Measurements from ENCODE around the gene SH3RF3. TPM values are rescaled to one million over a fixed set of nuclear protein-coding genes. Genes with fewer than 3 reads are reported as not detected.

Gene SH3RF3
- total and polyA plus RNA-seq, 10 of the 15 experiments (the other 5 are each of a cell fraction or from before 2014, with no cell fraction given): 0.08 to 8.8 (median 2.3) TPM

GRCh38 chr2:109478906-109479493 is 350.0 kb downstream of the SH3RF3 start:
- TF ChIP-seq MTA3 (IDR thresholded peaks at IDR 0.05; ENCODE audit: borderline replicate concordance, low read length) (no peak), YBX1 (IDR thresholded peaks at IDR 0.05) (no peak), SIX5 (IDR thresholded peaks at IDR 0.05; ENCODE audit: low read depth, low read length, severe bottlenecking) (no peak), SKIL (IDR thresholded peaks at IDR 0.05; ENCODE audit: low read depth, poor library complexity, severe bottlenecking) (no peak)
- Histone ChIP-seq H3K79me2 (ENCODE audit: control insufficient read depth, insufficient read depth, low read length) (no peaks in the 10 kb centered on the region), H3K9ac (ENCODE audit: control insufficient read depth, insufficient read depth, low read length) (no peak overlapping the region), H2AFZ (ENCODE audit: control insufficient read depth, low read depth, low read length) (no peak overlapping the region), H3K9me3 (replicated peaks; ENCODE audit: control insufficient read depth, insufficient read depth, low read length) (no peaks in the 10 kb centered on the region), H3K27me3 (replicated peaks in 1 of 2; ENCODE audit: control insufficient read depth in 2 of 2, insufficient read depth in 2 of 2, low read length in 1 of 2) (0 out of 4 replicates have a peak, but pooled peaks cover 0 to 3% of the 10 kb centered on the region in 2 experiments), H3K4me3 (no peak overlapping the region), H4K20me1 (ENCODE audit: control insufficient read depth, insufficient read depth) (no peaks in the 10 kb centered on the region), H3K36me3 (ENCODE audit: control insufficient read depth in 2 of 2, insufficient read depth in 2 of 2, low read length in 1 of 2) (no peaks in the 10 kb centered on the region), H3K27ac (ENCODE audit: control insufficient read depth, insufficient read depth) (no peak overlapping the region), H3K4me2 (ENCODE audit: control insufficient read depth, insufficient read depth) (no peak overlapping the region), H3K4me1 (ENCODE audit: control insufficient read depth, insufficient read depth, low read length) (peaks cover 6% of the 10 kb centered on the region; the same call in 1 of the 2 replicates)
- FAIRE-seq: no peak
- in situ Hi-C loops (cut with MboI) (no loop called here), intact Hi-C loops (cut with micrococcal nuclease; ENCODE audit: unreplicated experiment) (no loop called here)
- CTCF ChIA-PET: interaction anchor here (0.7 kb wide), 1 partner anchor 27 kb away, joined by 3 read pairs; no protein-coding TSS in a partner anchor
- no TSS peak for BruUV-seq (replicated peaks)
- POLR2A ChIA-PET: no interaction called here
- SMC1A ChIA-PET (ENCODE audit: uncharacterized antibody, unreplicated experiment): interaction anchor here (0.7 kb wide), 1 partner anchor 158 kb away, joined by 3 read pairs; no protein-coding TSS in a partner anchor
- no peak for DNase-seq (ENCODE audit: low read depth, low spot score)
- RAD21 ChIA-PET (ENCODE audit: unreplicated experiment): no interaction called here
- ATAC-seq: no peak
- 57% methylated on average over 11 of the region's 12 CpGs for WGBS (ENCODE audit: insufficient coverage, insufficient replicate concordance, low lambda C conversion rate, missing lambda C conversion rate)

- H3K9me3 ChIP-seq (replicated peaks; ENCODE audit: control insufficient read depth, insufficient read depth, low read length): no peaks in the 10 kb centered on the region
- ChIA-PET RAD21 (ENCODE audit: unreplicated experiment) (no interaction called here), CTCF (no interaction called here), SMC1A (ENCODE audit: uncharacterized antibody, unreplicated experiment) (interaction anchor here (0.7 kb wide), 1 partner anchor 158 kb away, joined by 3 read pairs; no protein-coding TSS in a partner anchor), POLR2A (no interaction called here)
- 0 out of 4 replicates have a peak, but pooled peaks cover 0 to 3% of the 10 kb centered on the region in 2 experiments for H3K27me3 ChIP-seq (replicated peaks in 1 of 2; ENCODE audit: control insufficient read depth in 2 of 2, insufficient read depth in 2 of 2, low read length in 1 of 2)
- ATAC-seq (peak; percentile 56), FAIRE-seq (no peak), DNase-seq (ENCODE audit: low read depth, low spot score) (no peak)
- H3K27ac ChIP-seq (ENCODE audit: control insufficient read depth, insufficient read depth): no peak overlapping the region
- no peak overlapping the region for H3K4me3 ChIP-seq
- peaks cover 6% of the 10 kb centered on the region; the same call in 1 of the 2 replicates for H3K4me1 ChIP-seq (ENCODE audit: control insufficient read depth, insufficient read depth, low read length)
- intact Hi-C loops (cut with micrococcal nuclease; ENCODE audit: unreplicated experiment): no loop called here
- H3K36me3 ChIP-seq (ENCODE audit: control insufficient read depth in 2 of 2, insufficient read depth in 2 of 2, low read length in 1 of 2): no peaks in the 10 kb centered on the region
- no TSS peak for BruUV-seq (replicated peaks)
- in situ Hi-C loops (cut with MboI): no loop called here
- H3K9ac ChIP-seq (ENCODE audit: control insufficient read depth, insufficient read depth, low read length): no peak overlapping the region
- no peak overlapping the region for H2AFZ ChIP-seq (ENCODE audit: control insufficient read depth, low read depth, low read length)
- no peaks in the 10 kb centered on the region for H3K79me2 ChIP-seq (ENCODE audit: control insufficient read depth, insufficient read depth, low read length)
- H4K20me1 ChIP-seq (ENCODE audit: control insufficient read depth, insufficient read depth): no peaks in the 10 kb centered on the region
- no peak overlapping the region for H3K4me2 ChIP-seq (ENCODE audit: control insufficient read depth, insufficient read depth)
- WGBS (ENCODE audit: insufficient coverage, insufficient replicate concordance, low lambda C conversion rate, missing lambda C conversion rate): 60% methylated on average over 7 of the region's 7 CpGs
- TF ChIP-seq TCF7 (IDR thresholded peaks at IDR 0.05; ENCODE audit: borderline replicate concordance) (no peak), EP300 (IDR thresholded peaks at IDR 0.05; ENCODE audit: borderline replicate concordance in 1 of 2, control insufficient read depth in 1 of 2, low read depth in 2 of 2, low read length in 2 of 2) (peak in 1 of 2 experiments; percentile 53; a peak in 1 of 4 replicates), RBBP5 (conservative IDR thresholded peaks at IDR 0.05) (no peak), GATAD2B (conservative IDR thresholded peaks at IDR 0.05; ENCODE audit: low read depth) (no peak), DPF2 (IDR thresholded peaks at IDR 0.05) (peak; percentile 32; the same call in 1 of the 2 replicates), IKZF1 (conservative IDR thresholded peaks at IDR 0.05) (peak; percentile 84), MYB (IDR thresholded peaks at IDR 0.05; ENCODE audit: borderline replicate concordance, low read depth, low read length) (no peak), RELA (IDR thresholded peaks at IDR 0.05; ENCODE audit: borderline replicate concordance, partially characterized antibody) (no peak)
- TF ChIP-seq, protein P1, sequence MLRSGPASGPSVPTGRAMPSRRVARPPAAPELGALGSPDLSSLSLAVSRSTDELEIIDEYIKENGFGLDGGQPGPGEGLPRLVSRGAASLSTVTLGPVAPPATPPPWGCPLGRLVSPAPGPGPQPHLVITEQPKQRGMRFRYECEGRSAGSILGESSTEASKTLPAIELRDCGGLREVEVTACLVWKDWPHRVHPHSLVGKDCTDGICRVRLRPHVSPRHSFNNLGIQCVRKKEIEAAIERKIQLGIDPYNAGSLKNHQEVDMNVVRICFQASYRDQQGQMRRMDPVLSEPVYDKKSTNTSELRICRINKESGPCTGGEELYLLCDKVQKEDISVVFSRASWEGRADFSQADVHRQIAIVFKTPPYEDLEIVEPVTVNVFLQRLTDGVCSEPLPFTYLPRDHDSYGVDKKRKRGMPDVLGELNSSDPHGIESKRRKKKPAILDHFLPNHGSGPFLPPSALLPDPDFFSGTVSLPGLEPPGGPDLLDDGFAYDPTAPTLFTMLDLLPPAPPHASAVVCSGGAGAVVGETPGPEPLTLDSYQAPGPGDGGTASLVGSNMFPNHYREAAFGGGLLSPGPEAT (IDR thresholded peaks at IDR 0.05; ENCODE audit: low read depth): 0 out of 2 replicates have a peak, but pooled peaks have one; percentile 15
Observed at GRCh38 chr2:109479804-109480203, 350.8 kb downstream of the SH3RF3 start.

Data from GM12878 (cell line).